Ascending aorta (tissue), 2 donors: Measurements from ENCODE around the gene CAMTA1. TPM values are rescaled to one million over a fixed set of nuclear protein-coding genes. Genes with fewer than 3 reads are reported as not detected.

ENCODE experiments used
- DNase-seq, 2 donors: peaks; one replicate each; pipeline ENCODE4 v3.0.0-alpha.2; 2019; ENCODE audit warnings: low spot score in 2 of 2
- H3K27ac ChIP-seq, 2 donors: fragments of 200-600 bp; sonication (generic); one replicate each; pipeline ENCODE4 v1.5.1; 2016 to 2017; ENCODE audit warnings: mild to moderate bottlenecking in 1 of 2
- H3K27me3 ChIP-seq: fragments of 200-600 bp; sonication (generic); one replicate; pipeline ENCODE4 v1.5.1; 2017
- H3K36me3 ChIP-seq, 2 donors: fragments of 200-600 bp; sonication (generic); one replicate each; pipeline ENCODE4 v1.5.1; 2016
- H3K4me1 ChIP-seq, 2 donors: fragments of 200-600 bp; sonication (generic); one replicate each; pipeline ENCODE4 v1.5.1; 2016 to 2017; ENCODE audit warnings: mild to moderate bottlenecking in 1 of 2
- H3K4me3 ChIP-seq, 2 donors: fragments of 200-600 bp; sonication (generic); one replicate each; pipeline ENCODE4 v1.5.1; 2016 to 2017; ENCODE audit warnings: mild to moderate bottlenecking in 1 of 2
- H3K9me3 ChIP-seq, 2 donors: fragments of 200-600 bp; sonication (generic); one replicate each; pipeline ENCODE4 v1.5.1; 2016
- intact Hi-C: fragments of 100-400 bp; cut with DNase I; formaldehyde crosslinking; loops from one replicate; pipeline ENCODE4 v1.15.1; 2023
- total RNA-seq: library from RNA; depleted of rRNA; stranded (reverse); fragments of >200 nt; gene quantifications from one replicate; pipeline ENCODE4 v1.1.0, GENCODE V29; 2016
- TF ChIP-seq, protein P1 (sequence below), 3 experiments: fragments of 200-600 bp in 2 of 3; fragments of 450-650 bp in 1 of 3; sonication (generic) in 2 of 3; IDR thresholded peaks; one replicate each; pipeline ENCODE4 v1.5.1; 2016 to 2019; ENCODE audit warnings: antibody characterized with exemption in 3 of 3, mild to moderate bottlenecking in 1 of 3, moderate library complexity in 1 of 3

CAMTA1 gene
- total RNA-seq, 1 donor from 2014 or later: 53.3 TPM

DNA sequence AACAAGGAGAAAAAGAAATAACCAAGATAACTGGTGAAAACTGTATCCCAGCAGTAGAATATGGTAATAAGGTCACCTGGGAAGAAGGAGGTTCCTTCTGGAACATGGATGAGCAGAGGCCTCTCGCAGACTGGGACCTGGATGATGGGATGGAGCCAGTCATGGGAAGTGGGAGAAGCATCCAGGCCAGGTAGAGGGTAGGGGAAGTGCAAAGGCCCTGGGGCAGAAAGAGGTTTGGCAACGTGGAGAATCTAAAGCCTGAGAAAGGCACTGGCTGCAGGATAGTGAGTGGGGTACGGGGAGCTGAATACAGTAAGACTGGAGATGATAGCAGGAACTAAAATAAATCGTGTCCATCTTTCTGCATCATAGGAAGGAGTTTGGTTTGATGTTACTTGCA lies 889.7 kb downstream of the CAMTA1 start:
- no peak overlapping the region for H3K27ac ChIP-seq
- no peak for DNase-seq
- intact Hi-C loops: no loop called here

DNA sequence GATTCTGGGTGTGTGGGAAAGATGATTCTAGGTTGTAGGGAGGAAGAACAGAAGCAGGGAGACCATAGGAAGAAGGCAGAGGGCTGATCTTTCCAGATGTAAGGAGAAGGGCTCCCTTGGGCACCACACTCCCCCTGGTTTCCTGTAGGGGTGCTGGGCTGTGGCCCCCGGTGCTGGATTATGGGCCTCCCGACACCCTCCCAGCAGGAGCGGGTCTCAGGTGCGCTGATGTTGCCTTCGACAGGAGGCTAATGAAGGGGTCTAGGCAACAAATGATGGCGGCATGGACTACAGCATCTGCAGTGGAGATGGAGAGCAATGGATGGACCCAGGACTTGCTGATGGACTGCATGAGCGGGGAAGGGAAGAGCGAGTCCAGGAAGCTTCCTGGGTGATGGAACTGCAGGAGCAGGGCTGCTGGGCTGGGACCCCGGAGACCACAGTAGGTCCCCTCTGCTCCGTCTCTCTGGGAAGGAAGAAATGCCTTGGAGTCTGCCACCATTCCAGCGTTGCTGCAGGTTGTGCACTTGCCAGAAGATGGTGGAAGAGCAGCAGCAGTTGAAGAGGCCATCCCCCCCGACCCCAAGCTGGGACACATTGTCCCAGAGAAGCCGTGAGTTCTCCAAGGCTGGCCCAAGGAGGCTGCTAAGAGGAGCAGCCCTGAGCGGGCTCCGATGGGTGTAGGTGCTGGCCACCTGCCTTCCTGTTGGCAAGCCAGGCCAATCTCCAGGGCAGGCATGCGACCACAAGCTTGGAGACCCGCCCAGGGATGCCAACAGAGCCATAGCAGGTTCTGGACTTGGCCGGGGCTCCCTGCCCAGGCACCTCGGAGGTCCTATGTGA lies 890.4 kb downstream of the CAMTA1 start:
- intact Hi-C loops: no loop called here
- TF ChIP-seq, protein P1, sequence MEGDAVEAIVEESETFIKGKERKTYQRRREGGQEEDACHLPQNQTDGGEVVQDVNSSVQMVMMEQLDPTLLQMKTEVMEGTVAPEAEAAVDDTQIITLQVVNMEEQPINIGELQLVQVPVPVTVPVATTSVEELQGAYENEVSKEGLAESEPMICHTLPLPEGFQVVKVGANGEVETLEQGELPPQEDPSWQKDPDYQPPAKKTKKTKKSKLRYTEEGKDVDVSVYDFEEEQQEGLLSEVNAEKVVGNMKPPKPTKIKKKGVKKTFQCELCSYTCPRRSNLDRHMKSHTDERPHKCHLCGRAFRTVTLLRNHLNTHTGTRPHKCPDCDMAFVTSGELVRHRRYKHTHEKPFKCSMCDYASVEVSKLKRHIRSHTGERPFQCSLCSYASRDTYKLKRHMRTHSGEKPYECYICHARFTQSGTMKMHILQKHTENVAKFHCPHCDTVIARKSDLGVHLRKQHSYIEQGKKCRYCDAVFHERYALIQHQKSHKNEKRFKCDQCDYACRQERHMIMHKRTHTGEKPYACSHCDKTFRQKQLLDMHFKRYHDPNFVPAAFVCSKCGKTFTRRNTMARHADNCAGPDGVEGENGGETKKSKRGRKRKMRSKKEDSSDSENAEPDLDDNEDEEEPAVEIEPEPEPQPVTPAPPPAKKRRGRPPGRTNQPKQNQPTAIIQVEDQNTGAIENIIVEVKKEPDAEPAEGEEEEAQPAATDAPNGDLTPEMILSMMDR (IDR thresholded peaks at IDR 0.05): no peak
- DNase-seq: no peak

More for the DNA sequence above, 889.7 kb downstream of the CAMTA1 start:
- Histone ChIP-seq H3K36me3 (no peaks in the 10 kb centered on the region), H3K4me1 (peaks cover 0 to 3% of the 10 kb centered on the region in 2 donors), H3K27me3 (no peaks in the 10 kb centered on the region), H3K4me3 (no peak overlapping the region), H3K9me3 (no peaks in the 10 kb centered on the region)
- TF ChIP-seq, protein P1 (IDR thresholded peaks at IDR 0.05): no peak

DNA sequence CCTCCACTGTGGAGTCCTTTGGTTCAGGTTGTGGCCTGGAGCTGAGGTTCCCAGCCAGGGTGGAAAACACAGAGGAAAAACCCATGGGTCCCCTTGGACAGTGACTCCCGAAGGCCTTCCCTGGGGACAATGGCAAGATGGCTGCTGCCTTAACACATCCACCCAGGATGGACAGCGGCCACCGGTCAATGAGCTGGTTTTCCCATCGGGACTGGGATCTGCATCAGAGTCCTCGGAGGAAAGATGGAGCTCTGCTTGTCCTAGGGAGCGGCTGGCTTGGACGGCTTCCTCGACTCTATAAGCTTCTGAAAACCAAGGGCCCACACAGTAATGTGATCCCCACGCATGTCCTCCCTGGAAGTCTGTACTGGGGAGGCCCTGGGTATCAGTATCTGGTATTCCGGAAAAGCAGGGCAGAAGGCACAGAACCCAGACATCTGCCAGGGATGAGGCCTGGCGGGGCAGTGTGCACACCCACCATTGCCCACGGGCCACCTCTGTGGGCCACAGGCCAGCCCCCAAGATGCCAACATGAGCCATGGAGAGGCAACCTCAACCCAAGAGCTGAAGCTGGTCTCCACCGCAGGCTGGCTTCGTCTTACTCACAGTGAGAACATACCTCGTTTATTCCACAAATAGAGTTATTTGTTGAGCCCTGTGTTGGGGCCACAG lies 891.2 kb downstream of the CAMTA1 start:
- TF ChIP-seq, protein P1 (IDR thresholded peaks at IDR 0.05): no peak

More for the DNA sequence above, 890.4 kb downstream of the CAMTA1 start:
- Histone ChIP-seq H3K4me1 (peaks cover 0 to 3% of the 10 kb centered on the region in 2 donors), H3K36me3 (no peaks in the 10 kb centered on the region), H3K27ac (no peak overlapping the region), H3K27me3 (no peaks in the 10 kb centered on the region), H3K4me3 (no peak overlapping the region), H3K9me3 (no peaks in the 10 kb centered on the region)

DNA sequence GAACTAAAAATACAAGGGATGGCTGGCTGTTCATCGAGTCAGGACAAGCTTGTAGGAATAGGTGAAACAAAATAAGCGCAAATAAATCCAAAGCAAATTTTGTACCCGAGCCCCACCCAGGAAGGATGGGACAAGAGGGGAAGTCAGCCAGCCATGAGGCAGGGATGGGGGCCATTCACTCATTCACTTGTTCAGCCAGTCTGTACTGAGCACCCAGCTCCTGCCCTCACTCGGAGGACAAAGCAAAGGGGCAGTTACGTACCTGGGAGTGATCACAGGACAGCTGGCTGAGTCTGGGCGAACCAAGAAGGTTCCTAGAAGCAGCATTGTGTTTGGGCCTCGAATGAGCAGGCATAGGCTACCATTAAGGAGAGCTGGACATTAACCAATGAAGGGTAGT lies 891.9 kb downstream of the CAMTA1 start:
- TF ChIP-seq, protein P1 (IDR thresholded peaks at IDR 0.05): no peak
- intact Hi-C loops: no loop called here
- DNase-seq: no peak

More for the DNA sequence above, 891.2 kb downstream of the CAMTA1 start:
- Histone ChIP-seq H3K27me3 (no peaks in the 10 kb centered on the region), H3K4me1 (peaks cover 0 to 7% of the 10 kb centered on the region in 2 donors), H3K9me3 (no peaks in the 10 kb centered on the region), H3K36me3 (no peaks in the 10 kb centered on the region), H3K4me3 (no peak overlapping the region), H3K27ac (no peak overlapping the region)
- intact Hi-C loops: no loop called here
- no peak for DNase-seq

DNA sequence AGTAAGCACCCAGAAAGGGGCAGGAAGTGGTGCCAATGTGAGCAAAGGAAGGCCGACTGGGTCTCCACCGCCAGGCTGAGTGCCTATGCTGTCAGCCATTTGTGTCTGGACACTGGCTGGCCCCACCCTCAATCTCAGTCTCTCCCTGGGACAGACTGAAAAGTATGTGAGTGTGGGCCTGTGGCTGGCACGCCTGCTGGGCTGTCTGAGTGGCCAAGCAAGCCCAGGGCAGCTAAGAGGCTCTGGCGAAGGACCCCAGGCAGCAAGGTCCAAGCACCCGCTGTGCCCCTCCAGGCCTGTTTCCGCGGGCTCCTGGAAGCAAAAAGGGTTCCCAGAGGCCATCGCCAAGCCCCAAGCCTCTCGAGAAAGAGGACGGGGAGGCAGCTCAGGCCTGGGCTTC lies 892.6 kb downstream of the CAMTA1 start:
- H3K27ac ChIP-seq: no peak overlapping the region
- H3K9me3 ChIP-seq: no peaks in the 10 kb centered on the region
- TF ChIP-seq, protein P1 (IDR thresholded peaks at IDR 0.05): no peak
- no peaks in the 10 kb centered on the region for H3K36me3 ChIP-seq
- H3K4me1 ChIP-seq: peaks cover 0 to 7% of the 10 kb centered on the region in 2 donors
- no peak overlapping the region for H3K4me3 ChIP-seq
- DNase-seq: no peak
- H3K27me3 ChIP-seq: no peaks in the 10 kb centered on the region
- intact Hi-C loops: no loop called here

More for the DNA sequence above, 891.9 kb downstream of the CAMTA1 start:
- Histone ChIP-seq H3K36me3 (no peaks in the 10 kb centered on the region), H3K27me3 (no peaks in the 10 kb centered on the region), H3K9me3 (no peaks in the 10 kb centered on the region), H3K4me3 (no peak overlapping the region), H3K4me1 (peaks cover 0 to 7% of the 10 kb centered on the region in 2 donors), H3K27ac (no peak overlapping the region)
